Mucosa of descending colon (tissue), 3 donors: ENCODE results near the gene ABCB11. TPM values are rescaled to one million over a fixed set of nuclear protein-coding genes. Genes with fewer than 3 reads are reported as not detected.

Experiments used
- ATAC-seq: fragments of 200-7000 bp; cut with Tn5 transposase; one replicate; pipeline ENCODE4 v1.9.1; 2020; ENCODE audit warnings: mild to moderate bottlenecking, moderate library complexity
- DNase-seq, 3 donors: peaks; one replicate each; pipeline ENCODE4 v3.0.0-alpha.2; 2020
- H3K36me3 ChIP-seq: fragments of 200-600 bp; one replicate; pipeline ENCODE4 v1.8.0; 2021; ENCODE audit warnings: low read depth, mild to moderate bottlenecking
- H3K4me1 ChIP-seq: fragments of 200-600 bp; one replicate; pipeline ENCODE4 v1.8.0; 2021; ENCODE audit warnings: low read depth, mild to moderate bottlenecking
- H3K4me3 ChIP-seq: fragments of 200-600 bp; one replicate; pipeline ENCODE4 v1.8.0; 2021; ENCODE audit warnings: mild to moderate bottlenecking
- H3K9me3 ChIP-seq: fragments of 200-600 bp; one replicate; pipeline ENCODE4 v1.8.0; 2021; ENCODE audit warnings: mild to moderate bottlenecking
- CTCF ChIP-seq: fragments of 200-600 bp; IDR thresholded peaks from one replicate; pipeline ENCODE4 v1.8.0; 2022; ENCODE audit warnings: antibody characterized with exemption, mild to moderate bottlenecking
- intact Hi-C, 2 donors: fragments of 100-400 bp; cut with DNase I in 1 of 2; cut with micrococcal nuclease in 1 of 2; formaldehyde crosslinking; loops; one replicate each; pipeline versions ENCODE4 v1.11.0 to v1.11.1; 2022; cut with DNase I, micrococcal nuclease
- total RNA-seq, 3 donors: library from RNA; stranded (reverse); fragmentation: NEBNext Ultra II Directional in 2 of 3; extraction: Animal tissue kit (Norgen Biotek cat#: 25700) in 2 of 3; gene quantifications; one replicate each; pipeline versions ENCODE4 v1.2.1 to v1.2.4, GENCODE V29; 2021 to 2023
- donor health status: DM: no; HTN: no; CAD: no; lungs with moderate emphysema.
- donor health status: DM: no; HTN: no; CAD: no.
- donor health status: DM: no; HTN: yes; CAD: no.

The ABCB11 gene
- total RNA-seq, 3 donors from 2014 or later: 1.2 to 21.7 (median 4.6) TPM

DNA sequence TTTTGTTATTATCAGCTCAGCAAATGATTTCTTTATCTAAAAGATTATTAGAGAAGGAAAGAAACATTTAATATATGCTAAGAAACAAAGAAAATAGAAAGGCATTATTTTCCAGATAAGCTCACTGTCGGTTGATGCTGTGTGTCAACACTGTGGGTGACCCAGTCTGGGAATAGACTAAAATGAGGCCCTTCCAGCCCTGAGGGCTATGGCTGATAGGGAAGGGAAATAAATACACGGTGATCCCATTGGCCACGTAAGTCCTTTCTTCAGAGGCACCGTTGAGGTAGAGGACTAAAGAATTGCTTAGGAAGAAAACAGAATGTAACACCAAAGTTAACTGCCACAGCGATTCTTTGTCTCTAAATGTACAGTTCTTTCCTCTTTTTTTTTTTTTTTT lies 1.8 kb downstream of the ABCB11 start:
- no peak for DNase-seq
- H3K9me3 ChIP-seq: no peaks in the 10 kb centered on the region
- TF ChIP-seq CTCF: no peak
- no peak for ATAC-seq
- intact Hi-C loops: no loop called here
- H3K36me3 ChIP-seq: no peaks in the 10 kb centered on the region
- no peak overlapping the region for H3K4me3 ChIP-seq
- peaks cover 1% of the 10 kb centered on the region for H3K4me1 ChIP-seq

GRCh38 chr2:169027234-169027633 lies 3.9 kb downstream of the ABCB11 start:
- TF ChIP-seq CTCF: no peak
- H3K4me1 ChIP-seq: no peaks in the 10 kb centered on the region
- intact Hi-C loops: no loop called here
- no peaks in the 10 kb centered on the region for H3K9me3 ChIP-seq
- DNase-seq: no peak
- H3K4me3 ChIP-seq: no peak overlapping the region
- no peak for ATAC-seq
- H3K36me3 ChIP-seq: no peaks in the 10 kb centered on the region

- Histone ChIP-seq H3K36me3 (no peaks in the 10 kb centered on the region), H3K4me3 (no peak overlapping the region), H3K4me1 (no peaks in the 10 kb centered on the region), H3K9me3 (no peaks in the 10 kb centered on the region)
- intact Hi-C loops: no loop called here
- no peak for DNase-seq
- no peak for TF ChIP-seq CTCF
- peak; percentile 27 for ATAC-seq
Measured at GRCh38 chr2:169026056-169026455, 5.1 kb downstream of the ABCB11 start.

GRCh38 chr2:169023161-169023560 lies 8.0 kb downstream of the ABCB11 start:
- Histone ChIP-seq H3K9me3 (no peaks in the 10 kb centered on the region), H3K4me3 (no peak overlapping the region), H3K4me1 (no peaks in the 10 kb centered on the region), H3K36me3 (no peaks in the 10 kb centered on the region)
- ATAC-seq: no peak
- no peak for DNase-seq
- intact Hi-C loops: no loop called here
- TF ChIP-seq CTCF: no peak

GRCh38 chr2:169018390-169018789 lies 12.7 kb downstream of the ABCB11 start:
- no peak for TF ChIP-seq CTCF
- no peak for ATAC-seq
- no peak overlapping the region for H3K4me3 ChIP-seq
- H3K4me1 ChIP-seq: peaks cover 2% of the 10 kb centered on the region
- intact Hi-C loops: no loop called here
- H3K9me3 ChIP-seq: no peaks in the 10 kb centered on the region
- no peak for DNase-seq
- H3K36me3 ChIP-seq: no peaks in the 10 kb centered on the region

- DNase-seq (no peak), ATAC-seq (no peak)
- Histone ChIP-seq H3K9me3 (no peaks in the 10 kb centered on the region), H3K4me3 (no peak overlapping the region), H3K4me1 (peaks cover 19% of the 10 kb centered on the region), H3K36me3 (no peaks in the 10 kb centered on the region)
- no peak for TF ChIP-seq CTCF
- intact Hi-C loops: no loop called here
Measured at GRCh38 chr2:169015943-169016342, 15.2 kb downstream of the ABCB11 start.
